HUES64 (cell line): Measurements from ENCODE around the gene CIDEA.
A peak's percentile ranks its signal among the peaks of the same experiment; 100 is the strongest.
"Not testable (repeated sequence)": the region's sequence is repeated elsewhere in the genome, so short reads cannot be mapped to it uniquely, and the experiment has no call there.

ENCODE experiments used
- H3K27ac ChIP-seq: 2 replicates; pipeline ENCODE4 v1.7.0; 2013; ENCODE audit warnings: low read depth, low read length, inconsistent platforms
- H3K27me3 ChIP-seq: 2 replicates; pipeline ENCODE4 v1.6.1; 2013; ENCODE audit warnings: mild to moderate bottlenecking, low read length; ENCODE audit not compliant: insufficient read depth
- H3K36me3 ChIP-seq: 2 replicates; pipeline ENCODE4 v1.6.1; 2013; ENCODE audit warnings: mild to moderate bottlenecking, low read length; ENCODE audit not compliant: insufficient read depth
- H3K4me1 ChIP-seq: 2 replicates; pipeline ENCODE4 v1.6.1; 2013; ENCODE audit warnings: mild to moderate bottlenecking, low read length, moderate library complexity; ENCODE audit not compliant: insufficient read depth
- H3K4me3 ChIP-seq: 2 replicates; pipeline ENCODE4 v1.5.1; 2013; ENCODE audit warnings: mild to moderate bottlenecking, low read length, moderate library complexity
- H3K9ac ChIP-seq: 2 replicates; pipeline ENCODE4 v1.6.1; 2013; ENCODE audit warnings: mild to moderate bottlenecking, low read depth, low read length
- H3K9me3 ChIP-seq: 2 replicates; pipeline ENCODE4 v1.6.1; 2013; ENCODE audit warnings: low read depth, low read length; ENCODE audit not compliant: insufficient read depth
- WGBS: fragments of 150-250, 120-280 bp; methylation state at CpG from one replicate; pipeline ENCODE4 v1.1.7; 2013; ENCODE audit warnings: missing lambda C conversion rate; 5-methylcytosine and 5-hydroxymethylcytosine counted together

The CIDEA gene

GRCh38 chr18:12228308-12228707, 25.9 kb upstream of the CIDEA start:
- H3K27ac ChIP-seq, H3K9ac ChIP-seq, H3K36me3 ChIP-seq, H3K27me3 ChIP-seq, H3K4me3 ChIP-seq, H3K4me1 ChIP-seq, H3K9me3 ChIP-seq: not testable (repeated sequence)
- WGBS: no CpG with 5 or more reads among the region's 3 CpGs

- not testable (repeated sequence) for H3K27me3 ChIP-seq, H3K36me3 ChIP-seq, H3K9ac ChIP-seq, H3K4me1 ChIP-seq, H3K4me3 ChIP-seq, H3K9me3 ChIP-seq, H3K27ac ChIP-seq
- WGBS: 90% methylated on average over 8 of the region's 8 CpGs
Observed at GRCh38 chr18:12230561-12230960, 23.6 kb upstream of the CIDEA start.

- H3K27ac ChIP-seq: no peak overlapping the region
- no peak overlapping the region for H3K9ac ChIP-seq
- no peaks in the 10 kb centered on the region for H3K36me3 ChIP-seq
- H3K4me1 ChIP-seq: no peaks in the 10 kb centered on the region
- WGBS: 79% methylated on average over 17 of the region's 17 CpGs
- no peaks in the 10 kb centered on the region for H3K9me3 ChIP-seq
- no peaks in the 10 kb centered on the region for H3K27me3 ChIP-seq
- H3K4me3 ChIP-seq: no peak overlapping the region
Observed at GRCh38 chr18:12231040-12231882, 22.9 kb upstream of the CIDEA start.

GRCh38 chr18:12231986-12232385, 22.2 kb upstream of the CIDEA start:
- WGBS: 95% methylated on average over 9 of the region's 9 CpGs
- Histone ChIP-seq H3K27ac (no peak overlapping the region), H3K4me1 (no peaks in the 10 kb centered on the region), H3K36me3 (no peaks in the 10 kb centered on the region), H3K9me3 (no peaks in the 10 kb centered on the region), H3K27me3 (no peaks in the 10 kb centered on the region), H3K9ac (no peak overlapping the region), H3K4me3 (no peak overlapping the region)

- no peak overlapping the region for H3K4me3 ChIP-seq
- no peak overlapping the region for H3K9ac ChIP-seq
- no peak overlapping the region for H3K27ac ChIP-seq
- no peaks in the 10 kb centered on the region for H3K36me3 ChIP-seq
- WGBS: 86% methylated on average over 5 of the region's 5 CpGs
- H3K9me3 ChIP-seq: no peaks in the 10 kb centered on the region
- H3K27me3 ChIP-seq: no peaks in the 10 kb centered on the region
- H3K4me1 ChIP-seq: no peaks in the 10 kb centered on the region
Observed at GRCh38 chr18:12233378-12233777, 20.8 kb upstream of the CIDEA start.

- Histone ChIP-seq H3K27ac (no peak overlapping the region), H3K4me3 (no peak overlapping the region), H3K27me3 (no peaks in the 10 kb centered on the region), H3K9ac (no peak overlapping the region), H3K36me3 (no peaks in the 10 kb centered on the region), H3K9me3 (no peaks in the 10 kb centered on the region), H3K4me1 (no peaks in the 10 kb centered on the region)
- WGBS: 92% methylated on average over 19 of the region's 19 CpGs
Observed at GRCh38 chr18:12234451-12235190, 19.5 kb upstream of the CIDEA start.

- H3K27me3 ChIP-seq: no peaks in the 10 kb centered on the region
- H3K36me3 ChIP-seq: no peaks in the 10 kb centered on the region
- H3K4me3 ChIP-seq: no peak overlapping the region
- H3K4me1 ChIP-seq: no peaks in the 10 kb centered on the region
- no peak overlapping the region for H3K27ac ChIP-seq
- no peaks in the 10 kb centered on the region for H3K9me3 ChIP-seq
- no peak overlapping the region for H3K9ac ChIP-seq
- 95% methylated on average over 16 of the region's 16 CpGs for WGBS
Observed at GRCh38 chr18:12236141-12236540, 18.0 kb upstream of the CIDEA start.

- H3K27ac ChIP-seq: no peak overlapping the region
- H3K9ac ChIP-seq: 0 out of 2 replicates have a peak overlapping the region, but pooled peaks have one; percentile 3
- no peaks in the 10 kb centered on the region for H3K36me3 ChIP-seq
- 43% methylated on average over 33 of the region's 33 CpGs for WGBS
- H3K4me1 ChIP-seq: no peaks in the 10 kb centered on the region
- no peaks in the 10 kb centered on the region for H3K9me3 ChIP-seq
- H3K4me3 ChIP-seq: no peak overlapping the region
- no peaks in the 10 kb centered on the region for H3K27me3 ChIP-seq
Observed at GRCh38 chr18:12236934-12237832, 17.0 kb upstream of the CIDEA start.

GRCh38 chr18:12238826-12239225, 15.3 kb upstream of the CIDEA start:
- no peaks in the 10 kb centered on the region for H3K27me3 ChIP-seq
- no peaks in the 10 kb centered on the region for H3K9me3 ChIP-seq
- H3K4me3 ChIP-seq: no peak overlapping the region
- 78% methylated on average over 3 of the region's 3 CpGs for WGBS
- H3K4me1 ChIP-seq: no peaks in the 10 kb centered on the region
- H3K36me3 ChIP-seq: no peaks in the 10 kb centered on the region
- H3K9ac ChIP-seq: no peak overlapping the region
- no peak overlapping the region for H3K27ac ChIP-seq

- Histone ChIP-seq H3K27me3 (no peaks in the 10 kb centered on the region), H3K27ac (no peak overlapping the region), H3K4me1 (no peaks in the 10 kb centered on the region), H3K4me3 (no peak overlapping the region), H3K9ac (no peak overlapping the region), H3K9me3 (no peaks in the 10 kb centered on the region), H3K36me3 (no peaks in the 10 kb centered on the region)
- 90% methylated on average over 6 of the region's 6 CpGs for WGBS
Observed at GRCh38 chr18:12239431-12239830, 14.7 kb upstream of the CIDEA start.
